GM21576 (cell line): ENCODE results near the gene GPR151.
"Not testable (repeated sequence)": the region's sequence is repeated elsewhere in the genome, so short reads cannot be mapped to it uniquely, and the experiment has no call there.

Experiments
- ATAC-seq: cut with Tn5 transposase; IDR thresholded peaks from one replicate; pipeline ENCODE4 v1.9.1; 2021; ENCODE audit warnings: mild to moderate bottlenecking, moderate library complexity; ENCODE audit not compliant: unreplicated experiment

GPR151 gene

GRCh38 chr5:146516151-146516475 lies at the start of gene GPR151:
GPR151 (minus strand) TSS chr5:146516190; CDS start chr5:146516113, 77 bp downstream.
- ATAC-seq, result no peak

DNA sequence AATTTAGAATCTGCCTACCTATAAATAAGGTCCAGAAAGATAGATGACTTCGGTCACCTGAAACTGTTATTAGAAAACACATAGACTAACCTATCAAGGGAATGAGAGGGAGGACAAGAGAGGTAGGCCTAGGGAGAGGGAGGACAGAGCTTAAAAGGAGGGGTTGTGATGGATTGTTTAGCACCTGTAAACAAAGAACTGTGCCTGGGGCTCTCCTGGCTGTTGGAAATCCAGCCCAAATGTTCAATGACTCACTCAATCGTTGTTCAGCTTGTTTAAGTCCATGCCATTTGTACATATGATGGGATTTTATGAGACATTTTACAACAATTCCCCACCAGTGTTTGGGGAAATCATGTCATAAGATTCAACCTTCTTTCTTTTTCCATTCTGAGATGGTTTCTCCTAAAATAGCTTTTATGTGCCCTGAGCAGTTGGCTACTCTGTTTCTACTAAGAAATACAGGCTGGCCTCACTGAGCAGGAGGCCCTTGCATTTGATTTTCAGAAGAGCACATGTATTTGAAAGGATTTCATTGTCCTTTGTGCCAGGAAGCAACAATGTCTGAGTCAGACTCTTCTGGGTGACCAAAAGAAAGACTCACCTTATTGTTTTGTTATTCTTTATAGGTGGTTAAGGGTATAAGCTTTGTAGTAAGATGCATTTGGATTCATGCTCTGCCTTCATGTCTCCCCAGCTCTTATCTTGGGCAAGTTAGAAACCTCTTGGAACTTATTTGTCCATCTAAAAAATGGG lies 48.2 kb upstream of the GPR151 start:
- ATAC-seq, result no peak

GRCh38 chr5:146562461-146562860 lies 46.5 kb upstream of the GPR151 start:
- no peak for ATAC-seq

DNA sequence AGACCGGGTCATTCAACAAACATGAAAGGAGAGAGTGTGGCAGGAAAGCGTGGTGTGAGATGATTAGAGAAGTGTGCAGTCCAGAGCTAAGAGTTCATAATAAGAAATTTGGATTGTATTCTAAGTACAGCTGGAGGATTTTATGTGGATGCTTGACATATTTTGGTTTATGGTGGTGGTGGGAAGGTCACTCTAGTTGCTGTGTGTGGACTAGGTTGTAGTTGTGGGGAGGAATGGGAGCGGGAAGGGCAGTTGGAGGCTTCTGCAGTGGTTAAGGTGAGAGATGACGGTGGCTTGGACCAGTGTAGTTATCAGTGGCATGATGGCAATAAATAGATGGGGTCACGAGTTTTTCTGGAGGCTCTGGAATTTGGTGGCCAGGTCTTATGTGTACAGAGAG lies 45.7 kb upstream of the GPR151 start:
- no peak for ATAC-seq

DNA sequence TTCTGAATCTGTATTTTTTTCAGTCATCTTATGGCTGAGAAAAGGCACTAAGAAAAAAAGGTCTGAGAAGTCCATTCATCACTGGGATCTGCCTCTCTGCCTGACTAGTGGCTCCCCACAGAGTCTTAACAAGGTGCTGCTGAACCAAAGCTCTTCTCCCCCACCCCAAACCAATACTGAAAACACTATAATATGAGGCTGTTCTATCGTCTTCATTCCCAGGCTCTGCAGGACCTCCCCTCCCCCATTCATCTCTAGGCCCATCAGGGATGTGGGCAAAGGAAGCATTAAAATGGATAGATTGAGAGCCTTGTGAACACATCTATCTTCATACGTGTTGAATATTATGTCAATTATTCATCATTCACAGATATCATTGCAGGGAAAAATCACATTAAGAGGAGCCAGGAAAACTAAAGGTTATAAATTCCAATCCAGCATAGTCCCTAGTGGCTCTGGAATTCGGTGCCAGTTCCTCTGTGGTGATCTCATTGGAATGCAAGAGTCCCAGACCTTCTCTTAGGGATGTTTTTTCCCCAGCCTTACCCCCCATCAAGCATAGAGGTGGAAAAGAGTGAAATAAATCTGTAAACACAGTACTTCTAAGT lies 44.3 kb upstream of the GPR151 start:
- ATAC-seq, result no peak

DNA sequence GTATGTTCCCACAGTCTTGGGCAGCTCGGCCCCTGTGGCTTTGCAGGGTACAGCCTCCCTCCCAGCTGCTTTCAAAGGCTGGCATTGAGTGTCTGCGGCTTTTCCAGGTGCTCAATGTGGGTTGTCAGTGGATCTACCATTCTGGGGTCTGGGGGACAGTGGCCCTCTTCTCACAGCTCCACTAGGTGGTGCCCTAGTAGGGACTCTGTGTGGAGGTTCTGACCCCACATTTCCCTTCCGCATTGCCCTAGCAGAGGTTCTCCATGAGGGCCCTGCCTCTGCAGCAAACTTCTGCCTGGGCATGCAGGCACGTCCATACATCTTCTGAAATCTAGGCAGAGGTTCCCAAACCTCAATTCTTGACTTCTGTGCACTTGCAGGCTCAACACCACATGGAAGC lies 40.9 kb upstream of the GPR151 start:
- not testable (repeated sequence) for ATAC-seq

DNA sequence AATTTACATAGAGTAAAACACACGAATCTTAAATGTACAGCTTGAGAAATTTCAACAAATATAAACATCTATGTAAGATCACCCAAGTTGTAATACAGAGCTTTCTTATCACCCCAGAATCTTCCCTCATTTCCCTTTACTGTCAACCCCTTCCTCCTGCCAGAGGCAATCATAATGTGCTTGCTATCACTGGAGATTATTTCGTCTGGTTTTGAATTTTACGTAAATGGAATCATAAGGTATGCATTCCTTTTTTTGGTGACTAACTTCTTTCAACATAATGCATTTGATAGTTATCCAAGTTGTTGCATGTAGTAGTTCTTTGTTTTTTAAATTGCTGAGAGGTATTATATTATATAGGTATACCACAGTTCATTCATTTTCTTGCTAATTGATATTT lies 37.5 kb upstream of the GPR151 start:
- ATAC-seq, result no peak

DNA sequence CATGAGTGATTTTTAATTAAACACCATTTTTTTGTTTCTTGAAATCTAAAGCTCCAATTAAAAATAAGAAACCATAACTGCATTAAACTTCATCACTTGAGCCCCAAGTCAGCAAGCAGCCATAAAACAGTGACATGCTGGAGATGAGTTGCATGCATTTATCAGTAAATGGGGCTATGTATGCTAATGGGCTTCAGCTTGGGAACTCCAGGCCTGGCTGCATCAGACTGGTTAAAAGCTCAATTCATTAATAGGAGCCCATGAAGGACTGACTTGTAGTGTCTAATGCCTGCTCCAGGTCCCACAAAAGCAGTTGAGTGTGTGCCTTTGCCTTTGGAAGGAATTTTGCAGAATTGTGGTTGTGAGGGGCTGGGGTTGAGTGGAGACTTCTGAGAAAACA lies 33.6 kb upstream of the GPR151 start:
- ATAC-seq, result no peak

- ATAC-seq, result peak; percentile 50
Observed at GRCh38 chr5:146548781-146549449, 32.9 kb upstream of the GPR151 start.

DNA sequence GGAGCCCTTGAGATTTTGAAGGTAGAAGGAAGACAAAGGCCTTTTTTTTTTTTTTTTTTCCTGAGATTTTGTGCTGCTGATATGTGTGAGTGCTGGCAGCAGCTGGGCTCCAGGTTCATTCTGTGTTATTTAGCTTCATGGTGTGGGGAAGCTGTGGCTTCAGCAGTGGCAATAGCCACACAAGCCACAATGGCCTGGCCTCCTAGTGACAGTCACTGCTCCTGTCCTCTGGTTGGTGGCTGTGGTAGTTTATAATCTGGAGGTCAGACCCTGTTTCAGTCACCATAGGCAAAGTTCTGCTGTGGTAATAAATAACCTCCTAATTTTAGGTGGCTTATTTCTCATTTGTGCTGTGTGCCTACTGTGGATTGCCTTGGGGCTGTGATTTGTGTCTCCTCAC lies 28.2 kb upstream of the GPR151 start:
- ATAC-seq, result no peak

DNA sequence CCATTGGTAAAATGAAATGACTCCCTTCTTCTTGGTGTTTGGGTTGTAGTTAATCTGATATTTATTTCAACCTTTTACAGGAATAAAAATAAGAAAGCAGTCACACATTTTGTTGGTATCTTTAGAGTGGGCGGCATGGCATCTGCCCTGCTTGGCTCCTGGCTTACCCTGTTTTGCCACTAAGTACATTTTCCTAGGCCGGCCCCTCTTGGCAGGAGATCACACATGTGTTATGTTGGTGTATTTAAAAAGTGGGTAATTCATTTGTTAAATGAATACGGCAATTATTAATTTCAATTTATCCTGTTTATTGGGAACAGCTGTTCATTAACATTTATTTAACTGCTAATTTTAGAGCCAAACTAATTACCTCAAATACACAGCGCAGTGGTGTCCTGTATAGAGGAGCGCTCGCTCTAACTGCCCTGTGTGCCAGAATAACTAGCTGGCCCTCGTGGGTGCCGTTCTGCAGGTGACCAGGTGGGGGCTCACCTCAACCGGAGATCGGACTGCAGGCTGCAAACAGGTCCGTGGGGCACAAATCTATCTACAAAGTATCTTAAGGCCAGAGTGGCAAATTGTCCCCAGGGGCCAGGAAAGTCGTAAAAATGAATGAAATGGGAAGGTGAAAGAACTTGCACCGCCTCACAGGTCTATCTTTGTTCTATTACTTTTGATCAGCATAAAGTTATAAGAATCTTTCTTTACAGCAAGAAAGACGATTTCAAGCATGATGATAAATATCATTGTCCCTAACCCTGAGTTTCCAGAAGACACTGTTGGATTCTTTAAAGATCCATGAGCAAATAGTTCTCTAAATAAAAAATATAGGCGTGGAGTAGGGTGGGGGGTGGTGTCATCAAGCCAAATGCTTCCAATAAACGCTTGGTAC lies 26.2 kb upstream of the GPR151 start:
- ATAC-seq, result peak; percentile 99

DNA sequence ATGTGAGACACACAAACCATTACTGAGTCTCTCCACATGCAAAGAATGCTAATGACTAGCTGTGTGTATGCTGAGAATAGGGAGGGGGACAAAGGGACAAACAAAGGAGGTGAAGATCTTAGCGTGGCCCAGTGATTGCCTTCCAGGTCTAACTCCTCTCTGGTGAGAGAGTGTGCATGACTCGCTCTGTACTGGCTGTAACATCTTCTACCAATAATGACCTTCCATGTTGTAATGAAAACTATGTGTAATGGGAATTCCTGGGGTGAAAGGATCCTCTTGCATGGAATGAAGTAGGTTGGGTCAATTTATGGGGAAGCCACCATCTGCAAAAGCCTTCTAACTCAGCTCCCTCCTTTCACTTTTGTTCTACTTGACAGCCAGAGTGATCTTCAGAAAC lies 24.4 kb upstream of the GPR151 start:
- no peak for ATAC-seq

DNA sequence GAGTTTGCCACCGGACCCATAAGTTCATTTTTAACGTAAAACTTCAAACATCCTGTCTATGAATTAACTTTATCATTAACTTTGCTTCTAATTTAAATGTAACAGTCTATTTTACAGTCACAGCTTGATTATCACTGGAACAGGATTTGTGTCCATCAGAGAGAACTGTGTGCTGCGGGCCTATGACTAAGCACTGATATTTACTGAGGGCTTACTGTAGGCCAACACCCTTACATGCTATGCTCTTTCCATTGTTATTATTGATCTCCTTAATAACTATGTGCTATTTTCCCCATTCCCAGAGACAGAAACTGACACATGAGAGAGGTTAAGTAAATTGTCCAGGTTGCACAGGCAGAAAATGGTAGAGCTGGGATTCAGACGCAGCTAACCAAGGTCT lies 24.0 kb upstream of the GPR151 start:
- no peak for ATAC-seq

- no peak for ATAC-seq
Observed at GRCh38 chr5:146538432-146538831, 22.4 kb upstream of the GPR151 start.

- no peak for ATAC-seq
Observed at GRCh38 chr5:146533882-146534281, 17.9 kb upstream of the GPR151 start.

GRCh38 chr5:146533260-146533857 lies 17.4 kb upstream of the GPR151 start:
- peak; percentile 96 for ATAC-seq

GRCh38 chr5:146529984-146530383 lies 14.0 kb upstream of the GPR151 start:
- ATAC-seq, result peak; percentile 64

- ATAC-seq, result no peak
Observed at GRCh38 chr5:146528236-146528635, 12.2 kb upstream of the GPR151 start.

DNA sequence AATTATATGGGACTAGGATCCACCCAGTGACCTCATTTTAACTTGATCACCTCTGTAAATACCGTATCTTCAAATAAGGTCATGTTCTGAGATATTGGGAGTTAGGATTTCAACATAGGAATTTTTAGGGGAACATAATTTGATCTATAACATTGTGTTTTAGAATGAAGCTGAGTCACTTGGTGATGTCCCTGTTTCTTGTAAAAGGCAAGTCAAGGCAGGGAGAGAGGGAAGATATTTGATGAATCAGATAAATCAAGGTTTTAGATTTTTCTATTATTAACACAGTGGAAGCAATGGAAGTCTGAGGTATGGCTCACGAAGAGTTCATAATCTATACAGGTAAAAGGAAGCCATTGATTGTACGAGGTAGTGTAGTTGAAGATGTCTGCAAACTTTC lies 11.8 kb upstream of the GPR151 start:
- no peak for ATAC-seq

GRCh38 chr5:146523698-146524097 lies 7.7 kb upstream of the GPR151 start:
- ATAC-seq, result no peak
